ENCODE data around the gene CXCR4. TPM values are rescaled to one million over a fixed set of nuclear protein-coding genes. Genes with fewer than 3 reads are reported as not detected.

The CXCR4 gene
- total and polyA plus RNA-seq, 9 of the 15 experiments (the other 6 are each of a cell fraction or from before 2014, with no cell fraction given), result 0.07 to 0.45 (median 0.17) TPM; not detected in 3

DNA sequence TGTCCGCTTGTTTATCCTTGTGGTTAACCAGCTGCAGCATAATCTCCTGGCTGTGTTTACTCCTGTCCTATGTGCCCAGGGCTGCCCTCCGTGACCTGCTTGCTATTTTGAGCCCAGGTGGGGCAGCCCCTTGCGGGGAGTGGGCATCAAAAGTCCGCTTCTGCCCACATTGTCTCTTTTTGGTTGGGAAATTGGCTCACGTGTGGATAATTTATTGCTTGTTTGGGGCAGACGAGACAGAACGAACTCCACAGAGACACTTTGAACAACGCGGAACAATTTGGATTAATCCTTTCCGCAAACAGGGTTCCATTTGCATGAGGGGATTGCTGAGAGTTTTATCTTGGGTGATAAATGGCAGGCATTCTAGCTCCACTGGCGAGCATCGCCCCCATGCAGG is 8.1 kb upstream of the CXCR4 start (continued):
- TF ChIP-seq, protein P1, sequence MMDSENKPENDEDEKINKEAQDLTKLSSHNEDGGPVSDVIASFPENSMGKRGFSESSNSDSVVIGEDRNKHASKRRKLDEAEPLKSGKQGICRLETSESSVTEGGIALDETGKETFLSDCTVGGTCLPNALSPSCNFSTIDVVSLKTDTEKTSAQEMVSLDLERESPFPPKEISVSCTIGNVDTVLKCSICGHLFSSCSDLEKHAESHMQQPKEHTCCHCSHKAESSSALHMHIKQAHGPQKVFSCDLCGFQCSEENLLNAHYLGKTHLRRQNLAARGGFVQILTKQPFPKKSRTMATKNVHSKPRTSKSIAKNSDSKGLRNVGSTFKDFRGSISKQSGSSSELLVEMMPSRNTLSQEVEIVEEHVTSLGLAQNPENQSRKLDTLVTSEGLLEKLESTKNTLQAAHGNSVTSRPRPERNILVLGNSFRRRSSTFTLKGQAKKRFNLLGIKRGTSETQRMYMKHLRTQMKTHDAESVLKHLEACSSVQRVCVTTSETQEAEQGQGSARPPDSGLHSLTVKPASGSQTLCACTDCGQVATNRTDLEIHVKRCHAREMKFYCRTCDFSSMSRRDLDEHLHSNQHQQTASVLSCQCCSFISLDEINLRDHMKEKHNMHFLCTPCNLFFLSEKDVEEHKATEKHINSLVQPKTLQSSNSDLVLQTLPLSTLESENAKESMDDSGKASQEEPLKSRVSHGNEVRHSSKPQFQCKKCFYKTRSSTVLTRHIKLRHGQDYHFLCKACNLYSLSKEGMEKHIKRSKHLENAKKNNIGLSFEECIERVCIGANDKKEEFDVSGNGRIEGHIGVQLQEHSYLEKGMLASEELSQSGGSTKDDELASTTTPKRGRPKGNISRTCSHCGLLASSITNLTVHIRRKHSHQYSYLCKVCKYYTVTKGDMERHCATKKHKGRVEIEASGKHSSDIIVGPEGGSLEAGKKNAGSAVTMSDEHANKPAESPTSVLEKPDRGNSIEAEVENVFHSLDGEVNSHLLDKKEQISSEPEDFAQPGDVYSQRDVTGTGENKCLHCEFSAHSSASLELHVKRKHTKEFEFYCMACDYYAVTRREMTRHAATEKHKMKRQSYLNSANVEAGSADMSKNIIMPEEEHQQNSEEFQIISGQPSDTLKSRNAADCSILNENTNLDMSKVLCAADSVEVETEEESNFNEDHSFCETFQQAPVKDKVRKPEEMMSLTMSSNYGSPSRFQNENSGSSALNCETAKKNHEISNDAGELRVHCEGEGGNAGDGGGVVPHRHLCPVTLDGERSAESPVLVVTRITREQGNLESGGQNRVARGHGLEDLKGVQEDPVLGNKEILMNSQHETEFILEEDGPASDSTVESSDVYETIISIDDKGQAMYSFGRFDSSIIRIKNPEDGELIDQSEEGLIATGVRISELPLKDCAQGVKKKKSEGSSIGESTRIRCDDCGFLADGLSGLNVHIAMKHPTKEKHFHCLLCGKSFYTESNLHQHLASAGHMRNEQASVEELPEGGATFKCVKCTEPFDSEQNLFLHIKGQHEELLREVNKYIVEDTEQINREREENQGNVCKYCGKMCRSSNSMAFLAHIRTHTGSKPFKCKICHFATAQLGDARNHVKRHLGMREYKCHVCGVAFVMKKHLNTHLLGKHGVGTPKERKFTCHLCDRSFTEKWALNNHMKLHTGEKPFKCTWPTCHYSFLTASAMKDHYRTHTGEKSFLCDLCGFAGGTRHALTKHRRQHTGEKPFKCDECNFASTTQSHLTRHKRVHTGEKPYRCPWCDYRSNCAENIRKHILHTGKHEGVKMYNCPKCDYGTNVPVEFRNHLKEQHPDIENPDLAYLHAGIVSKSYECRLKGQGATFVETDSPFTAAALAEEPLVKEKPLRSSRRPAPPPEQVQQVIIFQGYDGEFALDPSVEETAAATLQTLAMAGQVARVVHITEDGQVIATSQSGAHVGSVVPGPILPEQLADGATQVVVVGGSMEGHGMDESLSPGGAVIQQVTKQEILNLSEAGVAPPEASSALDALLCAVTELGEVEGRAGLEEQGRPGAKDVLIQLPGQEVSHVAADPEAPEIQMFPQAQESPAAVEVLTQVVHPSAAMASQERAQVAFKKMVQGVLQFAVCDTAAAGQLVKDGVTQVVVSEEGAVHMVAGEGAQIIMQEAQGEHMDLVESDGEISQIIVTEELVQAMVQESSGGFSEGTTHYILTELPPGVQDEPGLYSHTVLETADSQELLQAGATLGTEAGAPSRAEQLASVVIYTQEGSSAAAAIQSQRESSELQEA (IDR thresholded peaks at IDR 0.05; ENCODE audit: low read depth), result no peak
- TF ChIP-seq SMARCA4 (IDR thresholded peaks at IDR 0.05), result no peak
- TF ChIP-seq, protein P2, sequence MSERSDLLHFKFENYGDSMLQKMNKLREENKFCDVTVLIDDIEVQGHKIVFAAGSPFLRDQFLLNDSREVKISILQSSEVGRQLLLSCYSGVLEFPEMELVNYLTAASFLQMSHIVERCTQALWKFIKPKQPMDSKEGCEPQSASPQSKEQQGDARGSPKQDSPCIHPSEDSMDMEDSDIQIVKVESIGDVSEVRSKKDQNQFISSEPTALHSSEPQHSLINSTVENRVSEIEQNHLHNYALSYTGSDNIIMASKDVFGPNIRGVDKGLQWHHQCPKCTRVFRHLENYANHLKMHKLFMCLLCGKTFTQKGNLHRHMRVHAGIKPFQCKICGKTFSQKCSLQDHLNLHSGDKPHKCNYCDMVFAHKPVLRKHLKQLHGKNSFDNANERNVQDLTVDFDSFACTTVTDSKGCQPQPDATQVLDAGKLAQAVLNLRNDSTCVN (CRISPR knock-in tag; IDR thresholded peaks at IDR 0.05), result no peak
- TF ChIP-seq, protein P3, sequence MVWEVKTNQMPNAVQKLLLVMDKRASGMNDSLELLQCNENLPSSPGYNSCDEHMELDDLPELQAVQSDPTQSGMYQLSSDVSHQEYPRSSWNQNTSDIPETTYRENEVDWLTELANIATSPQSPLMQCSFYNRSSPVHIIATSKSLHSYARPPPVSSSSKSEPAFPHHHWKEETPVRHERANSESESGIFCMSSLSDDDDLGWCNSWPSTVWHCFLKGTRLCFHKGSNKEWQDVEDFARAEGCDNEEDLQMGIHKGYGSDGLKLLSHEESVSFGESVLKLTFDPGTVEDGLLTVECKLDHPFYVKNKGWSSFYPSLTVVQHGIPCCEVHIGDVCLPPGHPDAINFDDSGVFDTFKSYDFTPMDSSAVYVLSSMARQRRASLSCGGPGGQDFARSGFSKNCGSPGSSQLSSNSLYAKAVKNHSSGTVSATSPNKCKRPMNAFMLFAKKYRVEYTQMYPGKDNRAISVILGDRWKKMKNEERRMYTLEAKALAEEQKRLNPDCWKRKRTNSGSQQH (CRISPR knock-in tag; IDR thresholded peaks at IDR 0.05), result no peak
- TF ChIP-seq CREBBP (IDR thresholded peaks at IDR 0.05; ENCODE audit: low read depth, low read length), result no peak
- TF ChIP-seq SOX6 (IDR thresholded peaks at IDR 0.05), result no peak

All from K562 (cell line).